ENCODE measurements around the gene KATNB1. TPM values are rescaled to one million over a fixed set of nuclear protein-coding genes. Genes with fewer than 3 reads are reported as not detected.
"Not testable (repeated sequence)": the region's sequence is repeated elsewhere in the genome, so short reads cannot be mapped to it uniquely, and the experiment has no call there.

KATNB1 gene
- polyA plus RNA-seq, 1 of the 3 experiments (the other 2 are of a cell fraction) = 43.7 TPM

DNA sequence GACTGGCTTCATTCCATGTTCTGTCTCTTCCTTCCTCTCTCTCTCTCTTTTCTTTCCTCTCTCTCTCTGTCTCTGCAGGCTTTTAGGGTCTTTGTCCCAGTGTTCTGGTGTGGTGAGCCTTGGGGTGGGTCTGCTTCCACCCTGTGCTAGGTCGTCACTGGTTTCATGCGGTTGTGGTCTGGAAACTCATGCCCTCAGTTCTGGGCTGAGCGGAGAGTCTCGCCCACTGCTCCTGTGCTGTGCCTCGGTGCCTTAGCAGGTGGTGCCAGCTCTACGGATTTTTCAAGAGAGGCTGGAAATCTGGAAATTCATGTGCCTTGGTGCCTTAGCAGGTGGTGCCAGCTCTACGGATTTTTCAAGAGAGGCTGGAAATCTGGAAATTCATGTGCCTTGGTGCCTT is 10.7 kb downstream of the KATNB1 start:
- H3K27me3 ChIP-seq (ENCODE audit: insufficient read depth); H4K20me1 ChIP-seq (ENCODE audit: insufficient read depth); H3K27ac ChIP-seq (ENCODE audit: low read depth in 2 of 2, low read length in 1 of 2); H3K4me1 ChIP-seq (ENCODE audit: control insufficient read depth in 1 of 2, insufficient read depth in 2 of 2, low read depth in 1 of 2, low read length in 1 of 2); H3K9me3 ChIP-seq; H3K4me2 ChIP-seq; POLR2A ChIA-PET; DNase-seq; H3F3A ChIP-seq (replicated peaks; ENCODE audit: insufficient read depth); H3K9me2 ChIP-seq; H3K9ac ChIP-seq; H2AFZ ChIP-seq (ENCODE audit: low read depth); H3K79me2 ChIP-seq (ENCODE audit: insufficient read depth); H3K4me3 ChIP-seq (ENCODE audit: low read depth in 2 of 2, low read length in 1 of 2): not testable (repeated sequence)
- peaks cover 3 to 13% of the 10 kb centered on the region in 2 experiments for H3K36me3 ChIP-seq (replicated peaks in 1 of 2; ENCODE audit: control insufficient read depth in 1 of 2, insufficient read depth in 2 of 2, low read length in 1 of 2)
- WGBS (ENCODE audit: low lambda C conversion rate) = 89% methylated on average over 7 of the region's 7 CpGs
- CTCF ChIA-PET = interaction anchor here (2.0 kb wide), 1 partner anchor 11 kb away, joined by 10 read pairs; no protein-coding TSS in a partner anchor

DNA sequence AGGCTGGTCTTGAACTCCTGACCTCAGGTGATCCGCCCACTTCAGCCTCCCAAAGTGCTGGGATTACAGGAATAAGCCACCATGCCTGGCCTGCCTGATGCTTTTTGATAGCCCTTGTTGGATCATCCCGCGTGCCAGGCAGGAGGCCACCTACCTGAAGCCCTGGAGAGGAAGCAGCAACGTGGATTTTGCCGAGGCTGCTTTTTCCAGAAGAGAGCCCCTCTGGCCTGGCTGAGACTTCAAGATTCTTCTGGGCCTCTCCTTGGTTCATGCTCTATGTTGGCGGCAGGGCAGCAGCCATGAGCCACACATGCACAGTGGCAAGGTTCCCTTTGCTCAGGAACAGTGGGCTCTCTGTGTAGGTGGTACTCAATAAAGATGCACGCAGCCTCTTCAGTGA is 11.5 kb downstream of the KATNB1 start:
- DNase-seq = no peak

More for the DNA sequence above, 11.5 kb downstream of the KATNB1 start:
- TF ChIP-seq SIN3A (IDR thresholded peaks at IDR 0.05; ENCODE audit: borderline replicate concordance, low read depth, low read length) = no peak
- TF ChIP-seq, protein P1, sequence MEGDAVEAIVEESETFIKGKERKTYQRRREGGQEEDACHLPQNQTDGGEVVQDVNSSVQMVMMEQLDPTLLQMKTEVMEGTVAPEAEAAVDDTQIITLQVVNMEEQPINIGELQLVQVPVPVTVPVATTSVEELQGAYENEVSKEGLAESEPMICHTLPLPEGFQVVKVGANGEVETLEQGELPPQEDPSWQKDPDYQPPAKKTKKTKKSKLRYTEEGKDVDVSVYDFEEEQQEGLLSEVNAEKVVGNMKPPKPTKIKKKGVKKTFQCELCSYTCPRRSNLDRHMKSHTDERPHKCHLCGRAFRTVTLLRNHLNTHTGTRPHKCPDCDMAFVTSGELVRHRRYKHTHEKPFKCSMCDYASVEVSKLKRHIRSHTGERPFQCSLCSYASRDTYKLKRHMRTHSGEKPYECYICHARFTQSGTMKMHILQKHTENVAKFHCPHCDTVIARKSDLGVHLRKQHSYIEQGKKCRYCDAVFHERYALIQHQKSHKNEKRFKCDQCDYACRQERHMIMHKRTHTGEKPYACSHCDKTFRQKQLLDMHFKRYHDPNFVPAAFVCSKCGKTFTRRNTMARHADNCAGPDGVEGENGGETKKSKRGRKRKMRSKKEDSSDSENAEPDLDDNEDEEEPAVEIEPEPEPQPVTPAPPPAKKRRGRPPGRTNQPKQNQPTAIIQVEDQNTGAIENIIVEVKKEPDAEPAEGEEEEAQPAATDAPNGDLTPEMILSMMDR (IDR thresholded peaks at IDR 0.05) = no peak
- no peak for TF ChIP-seq EP300 (IDR thresholded peaks at IDR 0.05; ENCODE audit: borderline replicate concordance in 1 of 2, low read depth in 1 of 2, low read length in 1 of 2)
- no peak for TF ChIP-seq FOSL2 (IDR thresholded peaks at IDR 0.05; ENCODE audit: borderline replicate concordance, low read depth)
- TF ChIP-seq ELF1 (IDR thresholded peaks at IDR 0.05) = no peak
- TF ChIP-seq, protein P2, sequence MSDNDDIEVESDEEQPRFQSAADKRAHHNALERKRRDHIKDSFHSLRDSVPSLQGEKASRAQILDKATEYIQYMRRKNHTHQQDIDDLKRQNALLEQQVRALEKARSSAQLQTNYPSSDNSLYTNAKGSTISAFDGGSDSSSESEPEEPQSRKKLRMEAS (IDR thresholded peaks at IDR 0.05; ENCODE audit: low read depth) = no peak
- TF ChIP-seq, protein P3, sequence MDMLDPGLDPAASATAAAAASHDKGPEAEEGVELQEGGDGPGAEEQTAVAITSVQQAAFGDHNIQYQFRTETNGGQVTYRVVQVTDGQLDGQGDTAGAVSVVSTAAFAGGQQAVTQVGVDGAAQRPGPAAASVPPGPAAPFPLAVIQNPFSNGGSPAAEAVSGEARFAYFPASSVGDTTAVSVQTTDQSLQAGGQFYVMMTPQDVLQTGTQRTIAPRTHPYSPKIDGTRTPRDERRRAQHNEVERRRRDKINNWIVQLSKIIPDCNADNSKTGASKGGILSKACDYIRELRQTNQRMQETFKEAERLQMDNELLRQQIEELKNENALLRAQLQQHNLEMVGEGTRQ (IDR thresholded peaks at IDR 0.05; ENCODE audit: borderline replicate concordance, low read depth, low read length) = no peak
- TF ChIP-seq MEF2A (IDR thresholded peaks at IDR 0.05; ENCODE audit: borderline replicate concordance, low read depth) = no peak
- no peak for TF ChIP-seq RCOR1 (IDR thresholded peaks at IDR 0.05; ENCODE audit: low read length)
- TF ChIP-seq, protein P4, sequence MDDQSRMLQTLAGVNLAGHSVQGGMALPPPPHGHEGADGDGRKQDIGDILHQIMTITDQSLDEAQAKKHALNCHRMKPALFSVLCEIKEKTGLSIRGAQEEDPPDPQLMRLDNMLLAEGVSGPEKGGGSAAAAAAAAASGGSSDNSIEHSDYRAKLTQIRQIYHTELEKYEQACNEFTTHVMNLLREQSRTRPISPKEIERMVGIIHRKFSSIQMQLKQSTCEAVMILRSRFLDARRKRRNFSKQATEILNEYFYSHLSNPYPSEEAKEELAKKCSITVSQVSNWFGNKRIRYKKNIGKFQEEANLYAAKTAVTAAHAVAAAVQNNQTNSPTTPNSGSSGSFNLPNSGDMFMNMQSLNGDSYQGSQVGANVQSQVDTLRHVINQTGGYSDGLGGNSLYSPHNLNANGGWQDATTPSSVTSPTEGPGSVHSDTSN (IDR thresholded peaks at IDR 0.05) = no peak
- TF ChIP-seq NFIC (IDR thresholded peaks at IDR 0.05; ENCODE audit: borderline replicate concordance) = no peak
- TF ChIP-seq RFX5 (IDR thresholded peaks at IDR 0.05; ENCODE audit: low read length) = no peak
- TF ChIP-seq, protein P5, sequence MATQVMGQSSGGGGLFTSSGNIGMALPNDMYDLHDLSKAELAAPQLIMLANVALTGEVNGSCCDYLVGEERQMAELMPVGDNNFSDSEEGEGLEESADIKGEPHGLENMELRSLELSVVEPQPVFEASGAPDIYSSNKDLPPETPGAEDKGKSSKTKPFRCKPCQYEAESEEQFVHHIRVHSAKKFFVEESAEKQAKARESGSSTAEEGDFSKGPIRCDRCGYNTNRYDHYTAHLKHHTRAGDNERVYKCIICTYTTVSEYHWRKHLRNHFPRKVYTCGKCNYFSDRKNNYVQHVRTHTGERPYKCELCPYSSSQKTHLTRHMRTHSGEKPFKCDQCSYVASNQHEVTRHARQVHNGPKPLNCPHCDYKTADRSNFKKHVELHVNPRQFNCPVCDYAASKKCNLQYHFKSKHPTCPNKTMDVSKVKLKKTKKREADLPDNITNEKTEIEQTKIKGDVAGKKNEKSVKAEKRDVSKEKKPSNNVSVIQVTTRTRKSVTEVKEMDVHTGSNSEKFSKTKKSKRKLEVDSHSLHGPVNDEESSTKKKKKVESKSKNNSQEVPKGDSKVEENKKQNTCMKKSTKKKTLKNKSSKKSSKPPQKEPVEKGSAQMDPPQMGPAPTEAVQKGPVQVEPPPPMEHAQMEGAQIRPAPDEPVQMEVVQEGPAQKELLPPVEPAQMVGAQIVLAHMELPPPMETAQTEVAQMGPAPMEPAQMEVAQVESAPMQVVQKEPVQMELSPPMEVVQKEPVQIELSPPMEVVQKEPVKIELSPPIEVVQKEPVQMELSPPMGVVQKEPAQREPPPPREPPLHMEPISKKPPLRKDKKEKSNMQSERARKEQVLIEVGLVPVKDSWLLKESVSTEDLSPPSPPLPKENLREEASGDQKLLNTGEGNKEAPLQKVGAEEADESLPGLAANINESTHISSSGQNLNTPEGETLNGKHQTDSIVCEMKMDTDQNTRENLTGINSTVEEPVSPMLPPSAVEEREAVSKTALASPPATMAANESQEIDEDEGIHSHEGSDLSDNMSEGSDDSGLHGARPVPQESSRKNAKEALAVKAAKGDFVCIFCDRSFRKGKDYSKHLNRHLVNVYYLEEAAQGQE (IDR thresholded peaks at IDR 0.05; ENCODE audit: low read depth, low read length) = no peak
- TF ChIP-seq, protein P6, sequence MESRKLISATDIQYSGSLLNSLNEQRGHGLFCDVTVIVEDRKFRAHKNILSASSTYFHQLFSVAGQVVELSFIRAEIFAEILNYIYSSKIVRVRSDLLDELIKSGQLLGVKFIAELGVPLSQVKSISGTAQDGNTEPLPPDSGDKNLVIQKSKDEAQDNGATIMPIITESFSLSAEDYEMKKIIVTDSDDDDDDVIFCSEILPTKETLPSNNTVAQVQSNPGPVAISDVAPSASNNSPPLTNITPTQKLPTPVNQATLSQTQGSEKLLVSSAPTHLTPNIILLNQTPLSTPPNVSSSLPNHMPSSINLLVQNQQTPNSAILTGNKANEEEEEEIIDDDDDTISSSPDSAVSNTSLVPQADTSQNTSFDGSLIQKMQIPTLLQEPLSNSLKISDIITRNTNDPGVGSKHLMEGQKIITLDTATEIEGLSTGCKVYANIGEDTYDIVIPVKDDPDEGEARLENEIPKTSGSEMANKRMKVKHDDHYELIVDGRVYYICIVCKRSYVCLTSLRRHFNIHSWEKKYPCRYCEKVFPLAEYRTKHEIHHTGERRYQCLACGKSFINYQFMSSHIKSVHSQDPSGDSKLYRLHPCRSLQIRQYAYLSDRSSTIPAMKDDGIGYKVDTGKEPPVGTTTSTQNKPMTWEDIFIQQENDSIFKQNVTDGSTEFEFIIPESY (IDR thresholded peaks at IDR 0.05; ENCODE audit: borderline replicate concordance, low read depth) = no peak
- no peak for TF ChIP-seq JUND (IDR thresholded peaks at IDR 0.05)
- TF ChIP-seq FOXJ3 (CRISPR knock-in tag; IDR thresholded peaks at IDR 0.05) = no peak
- TF ChIP-seq YY1 (IDR thresholded peaks at IDR 0.05; ENCODE audit: low read depth) = no peak
- TF ChIP-seq TEAD4 (IDR thresholded peaks at IDR 0.05; ENCODE audit: borderline replicate concordance, insufficient read depth) = no peak
- H3K4me1 ChIP-seq (ENCODE audit: control insufficient read depth in 1 of 2, insufficient read depth in 2 of 2, low read depth in 1 of 2, low read length in 1 of 2) = no peaks in the 10 kb centered on the region; a peak in 1 of 4 replicates
- ChIA-PET CTCF (no interaction called here), POLR2A (no interaction called here)
- WGBS (ENCODE audit: low lambda C conversion rate) = 88% methylated on average over 5 of the region's 7 CpGs
- no peaks in the 10 kb centered on the region for H3K27me3 ChIP-seq (ENCODE audit: insufficient read depth)
- no peaks in the 10 kb centered on the region for H3F3A ChIP-seq (replicated peaks; ENCODE audit: insufficient read depth)
- H3K4me2 ChIP-seq = no peak overlapping the region
- H4K20me1 ChIP-seq (ENCODE audit: insufficient read depth) = no peaks in the 10 kb centered on the region
- no peaks in the 10 kb centered on the region for H3K9me2 ChIP-seq
- H2AFZ ChIP-seq (ENCODE audit: low read depth) = no peak overlapping the region
- H3K36me3 ChIP-seq (replicated peaks in 1 of 2; ENCODE audit: control insufficient read depth in 1 of 2, insufficient read depth in 2 of 2, low read length in 1 of 2) = peaks cover 3 to 14% of the 10 kb centered on the region in 2 experiments
- H3K9me3 ChIP-seq = no peaks in the 10 kb centered on the region
- no peaks in the 10 kb centered on the region for H3K79me2 ChIP-seq (ENCODE audit: insufficient read depth)
- no peak overlapping the region for H3K27ac ChIP-seq (ENCODE audit: low read depth in 2 of 2, low read length in 1 of 2)
- no peak overlapping the region for H3K4me3 ChIP-seq (ENCODE audit: low read depth in 2 of 2, low read length in 1 of 2)
- no peak overlapping the region for H3K9ac ChIP-seq
